A673 (cell line): ENCODE measurements around the gene TSHR.

Experiments used
- EZH2 ChIP-seq: fragments of 200-600 bp; sonication (generic); IDR thresholded peaks from 2 replicates; pipeline ENCODE4 v1.6.1; 2017; ENCODE audit warnings: borderline replicate concordance, low read depth, mild to moderate bottlenecking, mixed read lengths, antibody characterized with exemption, low read length; ENCODE audit not compliant: poor library complexity, severe bottlenecking
- TF ChIP-seq, protein P1 (sequence below): fragments of 300-800, 200-600 bp; sonication (generic); conservative IDR thresholded peaks from 2 replicates; pipeline ENCODE4 v1.5.1; 2017; ENCODE audit warnings: low read depth, mild to moderate bottlenecking, antibody characterized with exemption, low read length, moderate library complexity, mixed read lengths

DNA sequence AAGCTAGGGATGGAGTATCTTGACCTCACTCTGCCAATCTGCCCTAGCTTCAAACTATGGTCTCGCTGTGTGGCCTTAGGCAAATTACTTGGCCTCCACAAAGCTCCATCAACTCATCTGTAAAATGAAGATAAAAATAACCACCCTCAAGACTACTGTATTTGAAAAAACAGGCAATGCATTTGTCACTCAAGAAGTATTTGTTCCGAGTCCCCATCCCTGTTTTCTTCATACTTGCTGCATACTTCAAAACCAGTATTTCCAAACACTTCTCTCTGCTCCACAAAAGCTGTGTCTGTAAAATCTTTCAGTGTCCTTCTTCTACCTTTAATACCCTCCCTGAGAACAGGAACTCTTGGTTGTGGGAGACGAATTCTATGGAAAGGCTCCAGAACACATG, 217.5 kb downstream of the TSHR start:
- TF ChIP-seq, protein P1, sequence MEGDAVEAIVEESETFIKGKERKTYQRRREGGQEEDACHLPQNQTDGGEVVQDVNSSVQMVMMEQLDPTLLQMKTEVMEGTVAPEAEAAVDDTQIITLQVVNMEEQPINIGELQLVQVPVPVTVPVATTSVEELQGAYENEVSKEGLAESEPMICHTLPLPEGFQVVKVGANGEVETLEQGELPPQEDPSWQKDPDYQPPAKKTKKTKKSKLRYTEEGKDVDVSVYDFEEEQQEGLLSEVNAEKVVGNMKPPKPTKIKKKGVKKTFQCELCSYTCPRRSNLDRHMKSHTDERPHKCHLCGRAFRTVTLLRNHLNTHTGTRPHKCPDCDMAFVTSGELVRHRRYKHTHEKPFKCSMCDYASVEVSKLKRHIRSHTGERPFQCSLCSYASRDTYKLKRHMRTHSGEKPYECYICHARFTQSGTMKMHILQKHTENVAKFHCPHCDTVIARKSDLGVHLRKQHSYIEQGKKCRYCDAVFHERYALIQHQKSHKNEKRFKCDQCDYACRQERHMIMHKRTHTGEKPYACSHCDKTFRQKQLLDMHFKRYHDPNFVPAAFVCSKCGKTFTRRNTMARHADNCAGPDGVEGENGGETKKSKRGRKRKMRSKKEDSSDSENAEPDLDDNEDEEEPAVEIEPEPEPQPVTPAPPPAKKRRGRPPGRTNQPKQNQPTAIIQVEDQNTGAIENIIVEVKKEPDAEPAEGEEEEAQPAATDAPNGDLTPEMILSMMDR, result no peak
- TF ChIP-seq EZH2, result no peak
